ENCODE results near the gene SLC45A3. TPM values are rescaled to one million over a fixed set of nuclear protein-coding genes. Genes with fewer than 3 reads are reported as not detected.

Gene SLC45A3
- total RNA-seq, 1 donor from 2014 or later: 0.25 TPM

DNA sequence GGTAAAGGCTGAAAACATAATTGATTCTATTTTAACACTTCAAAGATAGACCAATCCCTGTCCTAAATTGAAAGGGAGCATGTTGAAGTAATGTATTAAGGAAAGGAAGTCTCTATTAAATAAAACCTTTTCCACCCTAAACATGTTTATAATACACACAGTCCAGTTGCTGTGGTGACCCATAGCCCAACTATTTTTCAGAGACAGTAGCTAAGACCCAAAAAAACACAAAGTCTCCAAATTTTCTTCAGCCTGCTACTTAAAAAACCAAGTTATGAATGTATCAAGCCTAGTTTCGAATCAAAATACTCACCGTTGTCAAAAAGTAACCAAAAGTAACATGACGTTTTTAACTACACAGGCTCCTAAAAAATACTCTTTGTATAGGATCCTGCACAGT is 50.1 kb downstream of the SLC45A3 start:
- H3K9me3 ChIP-seq: no peaks in the 10 kb centered on the region
- peak overlapping the region; percentile 98 for H3K27ac ChIP-seq
- no peaks in the 10 kb centered on the region for H3K36me3 ChIP-seq
- TF ChIP-seq POLR2A (IDR thresholded peaks at IDR 0.05) (no peak), POLR2AphosphoS5 (IDR thresholded peaks at IDR 0.05; ENCODE audit: insufficient read depth in 1 of 2, low read depth in 1 of 2) (no peak)
- intact Hi-C loops (cut with DNase I): loop anchor here (5.0 kb wide), 1 partner anchor 33 kb away; no protein-coding TSS in a partner anchor
- H3K4me3 ChIP-seq: peak overlapping the region; percentile 76 to 86
- DNase-seq (ENCODE audit: extremely low spot score in 2 of 2): no peak
- H3K4me1 ChIP-seq: peaks cover 52% of the 10 kb centered on the region
- no peaks in the 10 kb centered on the region for H3K27me3 ChIP-seq

DNA sequence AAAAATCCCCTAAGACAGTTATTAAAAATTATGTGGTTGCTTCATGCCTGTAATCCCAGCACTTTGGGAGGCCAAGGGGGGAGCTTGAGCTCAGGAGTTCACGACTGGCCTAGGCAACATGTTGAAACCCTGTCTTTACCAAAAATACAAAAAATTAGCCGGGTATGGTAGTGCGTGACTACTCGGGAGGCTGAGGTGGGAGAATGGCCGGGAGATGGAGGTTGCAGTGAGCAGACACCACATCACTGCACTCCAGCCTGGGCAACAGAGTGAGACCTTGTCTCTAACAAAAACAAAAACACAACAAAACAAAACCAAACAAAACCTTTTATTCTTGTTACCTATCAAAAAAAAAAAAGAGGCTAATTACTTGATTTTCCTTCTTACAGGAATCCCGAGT is 50.6 kb downstream of the SLC45A3 start:
- intact Hi-C loops (cut with DNase I): loop anchor here (5.0 kb wide), 1 partner anchor 32 kb away; no protein-coding TSS in a partner anchor
- TF ChIP-seq, protein P1, sequence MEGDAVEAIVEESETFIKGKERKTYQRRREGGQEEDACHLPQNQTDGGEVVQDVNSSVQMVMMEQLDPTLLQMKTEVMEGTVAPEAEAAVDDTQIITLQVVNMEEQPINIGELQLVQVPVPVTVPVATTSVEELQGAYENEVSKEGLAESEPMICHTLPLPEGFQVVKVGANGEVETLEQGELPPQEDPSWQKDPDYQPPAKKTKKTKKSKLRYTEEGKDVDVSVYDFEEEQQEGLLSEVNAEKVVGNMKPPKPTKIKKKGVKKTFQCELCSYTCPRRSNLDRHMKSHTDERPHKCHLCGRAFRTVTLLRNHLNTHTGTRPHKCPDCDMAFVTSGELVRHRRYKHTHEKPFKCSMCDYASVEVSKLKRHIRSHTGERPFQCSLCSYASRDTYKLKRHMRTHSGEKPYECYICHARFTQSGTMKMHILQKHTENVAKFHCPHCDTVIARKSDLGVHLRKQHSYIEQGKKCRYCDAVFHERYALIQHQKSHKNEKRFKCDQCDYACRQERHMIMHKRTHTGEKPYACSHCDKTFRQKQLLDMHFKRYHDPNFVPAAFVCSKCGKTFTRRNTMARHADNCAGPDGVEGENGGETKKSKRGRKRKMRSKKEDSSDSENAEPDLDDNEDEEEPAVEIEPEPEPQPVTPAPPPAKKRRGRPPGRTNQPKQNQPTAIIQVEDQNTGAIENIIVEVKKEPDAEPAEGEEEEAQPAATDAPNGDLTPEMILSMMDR (IDR thresholded peaks at IDR 0.05): no peak
- TF ChIP-seq POLR2AphosphoS5 (IDR thresholded peaks at IDR 0.05; ENCODE audit: insufficient read depth in 1 of 2, low read depth in 1 of 2): no peak
- TF ChIP-seq POLR2A (IDR thresholded peaks at IDR 0.05): no peak

DNA sequence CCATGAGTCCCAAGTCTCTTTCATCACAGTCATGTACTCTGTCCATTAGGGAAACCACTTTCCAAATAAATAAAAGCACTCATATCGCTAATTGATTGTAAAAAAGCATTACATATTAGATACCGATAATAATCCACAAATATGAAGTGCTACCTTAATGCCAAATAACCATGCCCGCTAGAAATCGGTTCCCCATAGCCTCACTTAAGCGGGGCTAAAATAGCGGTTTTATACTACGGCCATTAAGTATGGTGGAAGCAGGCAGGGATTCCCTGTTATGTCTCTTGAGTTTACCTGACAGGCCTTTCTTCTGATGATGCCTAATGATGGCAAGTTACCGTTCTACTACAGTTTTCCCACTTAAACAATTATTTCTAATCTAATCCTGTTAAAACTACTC is 52.4 kb downstream of the SLC45A3 start:
- no peak for DNase-seq (ENCODE audit: extremely low spot score in 2 of 2)
- Histone ChIP-seq H3K36me3 (peaks cover 0 to 7% of the 10 kb centered on the region in 2 donors), H3K27me3 (no peaks in the 10 kb centered on the region), H3K27ac (no peak overlapping the region), H3K9me3 (no peaks in the 10 kb centered on the region), H3K4me3 (no peak overlapping the region), H3K4me1 (peaks cover 46% of the 10 kb centered on the region)
- intact Hi-C loops (cut with DNase I): no loop called here
- no peak for TF ChIP-seq POLR2AphosphoS5 (IDR thresholded peaks at IDR 0.05; ENCODE audit: insufficient read depth in 1 of 2, low read depth in 1 of 2)
- TF ChIP-seq POLR2A (IDR thresholded peaks at IDR 0.05): no peak
- TF ChIP-seq, protein P1 (IDR thresholded peaks at IDR 0.05): no peak

More for the DNA sequence above, 50.6 kb downstream of the SLC45A3 start:
- Histone ChIP-seq H3K27ac (peak overlapping the region; percentile 98), H3K9me3 (no peaks in the 10 kb centered on the region), H3K27me3 (no peaks in the 10 kb centered on the region), H3K4me1 (peaks cover 49% of the 10 kb centered on the region), H3K4me3 (no peak overlapping the region), H3K36me3 (no peaks in the 10 kb centered on the region)
- DNase-seq (ENCODE audit: extremely low spot score in 2 of 2): no peak

DNA sequence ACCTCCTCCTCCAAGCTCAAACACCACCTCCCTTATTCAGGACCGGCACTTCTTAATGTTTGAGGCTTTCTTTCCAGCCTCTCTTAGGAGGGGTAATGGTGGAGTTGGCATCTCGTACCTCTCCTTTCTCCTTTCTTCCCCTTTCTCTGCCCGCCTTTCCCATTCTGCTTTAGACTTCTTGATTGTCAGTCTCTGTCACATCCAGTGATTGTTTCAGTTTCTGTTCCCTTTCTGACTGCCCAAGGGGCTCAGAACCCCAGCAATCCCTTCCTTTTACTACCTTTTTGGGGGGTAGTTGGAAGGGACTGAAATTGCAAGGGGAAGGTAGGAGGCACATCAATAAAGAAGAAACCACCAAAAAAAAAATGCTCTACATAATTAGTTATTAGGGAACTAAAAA is 54.1 kb downstream of the SLC45A3 start:
- TF ChIP-seq POLR2AphosphoS5 (IDR thresholded peaks at IDR 0.05; ENCODE audit: insufficient read depth in 1 of 2, low read depth in 1 of 2) (no peak), POLR2A (IDR thresholded peaks at IDR 0.05) (no peak)
- TF ChIP-seq, protein P1 (IDR thresholded peaks at IDR 0.05): no peak
- peaks cover 40% of the 10 kb centered on the region for H3K4me1 ChIP-seq

DNA sequence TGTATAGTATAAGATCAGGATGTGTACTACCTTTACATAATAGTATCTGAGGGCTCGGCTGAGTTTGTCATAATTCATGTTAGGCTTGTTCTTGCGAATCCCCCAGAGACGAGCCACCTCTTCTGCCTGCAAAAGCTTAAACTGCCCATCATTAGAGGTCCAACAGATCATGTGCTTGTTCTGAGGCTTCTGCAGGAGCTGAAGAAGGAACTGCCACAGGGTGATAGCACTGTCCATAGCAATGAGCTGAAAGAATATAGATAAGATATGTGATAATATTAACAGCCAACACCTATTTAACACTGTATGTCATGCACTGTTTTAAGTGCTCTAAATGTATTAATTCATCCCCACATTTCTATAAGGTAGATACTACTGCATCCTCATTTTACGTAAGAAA is 56.7 kb downstream of the SLC45A3 start:
- intact Hi-C loops (cut with DNase I): no loop called here
- TF ChIP-seq POLR2A (IDR thresholded peaks at IDR 0.05) (no peak), POLR2AphosphoS5 (IDR thresholded peaks at IDR 0.05; ENCODE audit: insufficient read depth in 1 of 2, low read depth in 1 of 2) (no peak)
- TF ChIP-seq, protein P1 (IDR thresholded peaks at IDR 0.05): no peak
- H3K27me3 ChIP-seq: no peaks in the 10 kb centered on the region
- H3K9me3 ChIP-seq: no peaks in the 10 kb centered on the region
- H3K27ac ChIP-seq: no peak overlapping the region
- peaks cover 23% of the 10 kb centered on the region for H3K4me1 ChIP-seq
- H3K36me3 ChIP-seq: peaks cover 0 to 38% of the 10 kb centered on the region in 2 donors
- H3K4me3 ChIP-seq: no peak overlapping the region
- no peak for DNase-seq (ENCODE audit: extremely low spot score in 2 of 2)

More for the DNA sequence above, 54.1 kb downstream of the SLC45A3 start:
- DNase-seq (ENCODE audit: extremely low spot score in 2 of 2): no peak
- intact Hi-C loops (cut with DNase I): no loop called here
- no peak overlapping the region for H3K4me3 ChIP-seq
- peaks cover 0 to 23% of the 10 kb centered on the region in 2 donors for H3K36me3 ChIP-seq
- H3K9me3 ChIP-seq: no peaks in the 10 kb centered on the region
- H3K27me3 ChIP-seq: no peaks in the 10 kb centered on the region
- H3K27ac ChIP-seq: no peak overlapping the region
